HPDE6-E6E7 (cell line): ENCODE results near the gene DDX1.

Source experiments
- DNase-seq: peaks from one replicate; pipeline ENCODE4 v3.0.0; 2011; ENCODE audit warnings: missing footprints; ENCODE audit errors: extremely low spot score

DDX1 gene

GRCh38 chr2:15662026-15662425 lies 70.4 kb downstream of the DDX1 start:
- DNase-seq, result no peak

- no peak for DNase-seq
These were observed 70.9 kb downstream of the DDX1 start for GRCh38 chr2:15662579-15662978.

- no peak for DNase-seq
These were observed 72.1 kb downstream of the DDX1 start for GRCh38 chr2:15663802-15664201.

DNA sequence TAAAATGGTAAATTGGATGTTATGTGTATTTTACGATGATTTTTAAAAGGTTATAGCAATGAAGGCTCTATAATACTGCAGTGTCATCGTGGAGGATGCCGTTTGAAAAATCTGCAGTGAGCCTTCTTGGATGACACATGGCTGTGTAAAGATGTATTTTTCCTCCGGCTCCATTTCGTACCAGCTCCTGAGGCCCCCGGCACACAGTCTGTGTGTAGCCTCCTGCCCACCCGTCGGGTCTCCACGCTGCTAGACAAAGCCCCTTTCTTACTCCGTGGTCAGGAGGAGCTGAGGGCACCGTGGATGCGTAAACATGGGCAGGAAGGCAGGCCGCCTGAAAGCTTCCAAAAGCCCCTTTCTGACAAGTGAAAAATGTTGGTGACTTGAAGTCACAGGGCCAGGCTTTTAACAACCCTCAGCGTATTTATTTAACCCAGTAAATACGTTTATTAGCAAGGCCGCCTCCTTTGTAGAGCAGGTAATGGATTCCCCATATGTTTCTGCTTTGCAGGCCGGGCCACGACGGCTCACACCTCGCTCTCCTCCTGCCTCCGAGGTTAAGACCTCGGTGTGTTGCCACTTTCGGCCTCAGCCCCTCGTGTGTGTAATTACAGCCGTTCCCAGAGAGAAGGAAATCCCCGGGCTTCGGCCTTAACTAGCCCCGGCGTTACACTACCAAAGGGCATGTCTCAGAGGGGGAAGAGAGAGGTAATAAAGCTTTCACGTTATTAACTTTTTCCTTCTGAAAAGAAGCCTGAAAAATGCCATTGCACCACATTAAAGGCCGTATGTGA lies 72.8 kb downstream of the DDX1 start:
- no peak for DNase-seq

DNA sequence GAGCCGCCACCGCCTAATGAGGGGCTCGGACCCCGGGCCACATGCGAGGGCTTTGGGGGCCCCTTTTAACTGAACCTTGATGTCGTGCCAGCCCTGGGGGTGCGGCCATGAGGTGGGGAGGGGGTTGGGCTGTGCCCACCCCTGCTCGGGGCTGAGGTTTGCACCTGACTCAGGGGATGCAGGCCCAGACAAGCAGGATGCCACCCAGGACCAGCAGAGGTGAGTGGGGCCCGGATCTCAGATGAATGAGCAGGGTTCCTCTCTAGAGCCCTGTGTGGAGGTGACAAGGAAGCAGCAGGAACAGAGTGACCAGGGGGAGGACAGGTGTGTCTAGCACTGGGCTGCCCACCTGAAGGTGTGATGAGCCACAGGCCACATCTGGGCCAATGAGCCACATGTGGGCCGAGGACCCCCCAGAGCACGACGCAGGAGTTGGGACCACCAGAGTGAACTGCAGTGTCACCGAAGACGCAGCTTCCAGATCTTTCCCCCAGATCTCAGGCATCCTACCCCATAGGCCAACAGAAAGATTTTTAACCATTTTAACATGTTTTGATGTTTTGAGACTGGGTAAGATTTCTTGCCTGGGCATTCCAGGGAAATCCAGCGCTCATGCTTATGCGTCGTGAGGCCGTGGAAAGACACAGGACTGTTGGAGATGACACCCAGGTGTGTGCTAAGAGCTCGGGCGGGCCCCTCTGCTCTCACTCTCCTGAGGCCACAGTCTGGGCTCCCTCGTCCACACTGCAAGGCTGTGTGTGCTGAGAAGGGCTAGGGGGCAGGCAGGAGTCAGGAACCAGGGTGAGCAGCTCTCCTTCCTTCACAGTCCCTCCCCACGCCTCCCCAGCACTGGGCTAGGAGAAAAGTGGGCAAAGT lies 73.6 kb downstream of the DDX1 start:
- DNase-seq, result no peak

GRCh38 chr2:15665943-15666460 lies 74.3 kb downstream of the DDX1 start:
- DNase-seq, result no peak

DNA sequence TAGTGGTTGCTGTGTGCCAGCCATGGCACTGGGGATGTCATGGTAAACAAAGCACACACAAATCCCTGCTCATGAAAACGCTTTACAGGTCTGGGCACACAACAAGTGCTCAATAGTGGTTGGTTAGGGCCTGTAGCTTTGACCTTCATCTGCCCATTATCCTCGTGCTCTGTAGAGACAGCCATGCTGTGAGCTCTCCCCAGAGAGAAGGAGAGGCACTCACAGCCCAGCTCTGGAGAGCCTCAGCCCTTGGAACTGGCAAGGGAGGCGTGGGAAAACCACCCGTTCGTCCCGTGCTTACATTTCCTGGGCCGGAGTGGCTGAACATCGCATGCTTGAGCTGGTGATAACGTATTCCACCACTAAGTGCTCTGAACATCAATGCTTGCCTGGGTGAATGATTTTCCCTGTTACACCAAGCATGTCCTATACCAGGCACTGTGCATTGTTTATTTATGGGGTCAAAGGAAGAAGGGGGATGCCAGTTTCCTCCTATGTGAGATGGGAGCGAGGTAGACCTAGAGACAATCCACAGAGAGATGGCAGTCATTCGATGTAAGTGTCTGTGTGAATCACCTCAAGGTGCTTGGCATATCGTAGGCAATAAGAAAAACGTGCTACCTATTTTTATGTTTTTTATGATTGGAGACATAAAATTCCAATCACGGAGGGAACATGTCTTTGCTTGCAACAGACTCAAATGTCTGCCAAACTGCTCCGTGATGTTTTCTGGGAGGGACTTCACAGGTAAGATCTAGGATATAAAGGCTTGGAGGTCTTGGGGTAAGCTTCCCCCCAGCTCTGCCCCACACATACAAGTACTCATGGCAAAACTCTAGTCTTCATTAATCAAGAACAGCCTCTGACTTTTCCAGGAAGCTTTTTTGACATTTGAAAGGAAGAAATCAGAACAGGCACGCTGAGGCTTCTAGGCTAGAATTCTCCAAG lies 75.5 kb downstream of the DDX1 start:
- no peak for DNase-seq

DNA sequence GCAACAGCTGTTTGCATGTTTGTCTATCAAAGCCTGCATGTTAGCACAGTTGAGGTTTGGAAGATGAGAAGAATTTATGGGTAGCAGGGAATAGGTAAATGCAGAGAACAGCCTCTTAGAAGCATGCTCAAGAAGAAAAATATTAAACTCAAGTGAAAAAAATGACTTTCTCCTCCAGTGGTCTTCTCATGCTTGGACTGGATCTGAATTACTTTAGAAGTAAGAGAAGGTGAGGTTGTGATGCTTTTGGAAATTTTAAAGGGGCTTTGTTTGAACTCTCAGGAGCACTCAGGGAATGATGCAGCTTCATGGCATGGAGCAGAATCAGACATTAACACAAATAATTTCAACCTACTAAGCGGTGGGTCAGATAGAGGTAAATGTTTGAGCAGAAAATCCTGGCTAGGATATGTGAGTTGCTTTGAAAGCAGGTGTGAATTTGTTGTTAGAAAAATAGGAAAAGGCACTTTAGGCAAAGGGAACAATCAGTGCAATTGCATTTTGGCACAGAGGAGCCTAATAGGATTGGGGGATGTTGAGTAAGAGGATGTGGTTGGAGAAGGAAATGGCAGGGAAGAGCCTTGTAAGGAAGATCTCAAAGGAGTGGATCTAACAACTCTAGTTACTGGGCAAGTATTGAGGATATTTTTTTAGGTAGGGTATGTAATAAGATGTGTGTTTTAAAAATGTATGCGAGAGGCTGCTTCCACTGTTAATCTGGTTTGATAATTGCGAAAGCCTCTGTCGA lies 76.3 kb downstream of the DDX1 start:
- no peak for DNase-seq

DNA sequence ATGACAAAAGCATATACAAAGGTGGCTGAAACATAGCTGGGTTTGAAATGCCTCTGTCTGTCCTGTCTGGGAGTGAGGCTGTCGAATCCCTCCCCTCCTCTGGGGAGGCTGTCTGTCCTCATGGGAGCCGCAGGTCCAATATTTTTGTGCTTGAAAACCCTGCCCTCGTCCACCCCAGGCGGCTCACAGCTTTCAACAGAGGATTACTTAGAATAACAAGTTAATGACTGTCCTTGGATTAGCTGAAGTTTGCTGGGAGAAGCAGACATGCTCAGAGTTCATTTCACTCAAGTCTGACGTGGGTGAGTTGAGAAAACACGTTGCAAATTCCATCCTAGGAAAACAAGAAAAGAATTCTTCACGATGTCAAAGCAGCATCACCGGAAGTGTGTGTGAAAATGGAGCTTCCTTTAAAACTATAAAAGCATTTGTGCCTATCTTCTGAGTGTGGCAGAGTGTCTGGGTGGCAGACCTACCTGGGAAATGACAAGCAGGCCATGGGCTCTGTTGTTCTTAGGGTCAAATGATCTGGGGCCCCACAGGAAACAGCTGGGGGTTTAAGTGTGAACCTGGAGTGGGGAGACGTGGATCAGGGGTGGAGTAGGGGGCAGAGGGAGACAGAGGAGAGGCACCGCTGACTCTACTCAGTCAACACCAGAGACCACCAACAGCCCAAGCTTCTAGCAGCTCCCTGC lies 77.1 kb downstream of the DDX1 start:
- DNase-seq, result no peak

DNA sequence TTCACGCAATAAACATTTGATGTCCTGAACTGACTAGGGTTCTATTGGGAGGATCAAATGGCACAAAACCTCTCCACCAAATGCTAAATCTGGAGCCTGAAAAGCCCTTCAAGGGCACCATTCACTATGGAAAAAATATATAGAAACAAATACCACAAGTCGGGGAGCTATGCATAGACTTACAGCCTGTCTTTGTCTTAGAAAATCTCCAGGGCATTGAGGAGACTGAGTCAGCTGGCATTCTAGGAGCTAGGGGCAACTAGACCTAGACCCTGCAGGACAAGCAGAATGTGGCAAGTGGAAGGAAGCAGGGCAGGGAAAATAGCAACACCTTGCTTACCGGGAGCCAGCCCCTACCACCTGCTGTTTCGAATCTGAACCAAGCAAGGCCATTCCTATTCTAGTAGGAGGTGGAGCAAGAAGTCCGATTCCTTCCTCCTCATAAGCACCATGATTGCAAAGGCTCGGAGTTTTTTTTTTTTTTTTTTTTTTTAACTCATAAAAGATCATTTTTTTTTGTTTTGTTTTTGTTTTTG lies 77.8 kb downstream of the DDX1 start:
- no peak for DNase-seq

GRCh38 chr2:15670469-15670868 lies 78.8 kb downstream of the DDX1 start:
- DNase-seq, result no peak

- DNase-seq, result no peak
These were observed 79.3 kb downstream of the DDX1 start for GRCh38 chr2:15670981-15671380.

GRCh38 chr2:15671409-15671808 lies 79.7 kb downstream of the DDX1 start:
- no peak for DNase-seq

DNA sequence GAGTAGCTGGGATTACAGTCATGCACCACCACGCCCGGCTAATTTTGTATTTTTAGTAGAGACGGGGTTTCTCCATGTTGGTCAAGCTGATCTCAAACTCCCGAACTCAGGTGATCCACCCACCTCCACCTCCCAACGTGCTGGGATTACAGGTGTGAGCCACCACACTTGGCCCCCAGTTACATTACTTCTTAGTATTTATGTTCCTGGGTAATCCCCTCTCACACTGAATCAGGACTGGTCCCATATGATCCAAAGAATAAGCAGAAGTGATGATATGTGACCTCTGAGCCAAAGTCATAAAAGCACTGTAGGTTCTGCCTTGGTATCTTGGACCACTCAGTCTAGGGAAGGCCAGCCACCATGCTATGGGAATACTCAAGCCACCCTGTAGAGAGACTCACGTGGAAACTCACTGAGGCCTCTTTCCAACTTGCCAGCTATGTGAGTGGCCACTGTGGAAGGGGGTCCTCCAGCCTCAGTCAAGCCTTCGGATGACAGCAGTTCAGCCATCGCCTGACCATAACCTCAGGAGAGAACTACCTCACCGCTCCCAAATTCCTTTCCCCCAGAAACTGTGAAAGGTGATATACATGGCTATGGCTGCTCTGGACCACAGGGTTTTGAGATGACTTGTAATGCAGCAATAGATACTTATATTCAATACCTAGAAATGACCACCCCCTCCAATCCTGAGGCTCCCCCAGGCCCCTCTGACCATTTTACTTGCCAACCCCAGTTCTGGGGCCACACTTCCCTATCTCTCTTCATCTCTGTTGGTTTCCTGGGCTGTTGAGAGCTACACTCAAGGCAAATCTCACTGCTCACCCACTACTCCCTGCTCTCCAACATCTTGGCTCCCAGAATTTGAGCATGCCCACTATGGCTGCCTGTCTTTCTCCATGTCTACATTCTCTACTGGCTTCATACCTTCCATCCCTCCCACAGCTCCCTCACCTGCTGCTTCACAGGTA lies 80.5 kb downstream of the DDX1 start:
- no peak for DNase-seq

GRCh38 chr2:15672961-15673918 lies 81.6 kb downstream of the DDX1 start:
- no peak for DNase-seq

DNA sequence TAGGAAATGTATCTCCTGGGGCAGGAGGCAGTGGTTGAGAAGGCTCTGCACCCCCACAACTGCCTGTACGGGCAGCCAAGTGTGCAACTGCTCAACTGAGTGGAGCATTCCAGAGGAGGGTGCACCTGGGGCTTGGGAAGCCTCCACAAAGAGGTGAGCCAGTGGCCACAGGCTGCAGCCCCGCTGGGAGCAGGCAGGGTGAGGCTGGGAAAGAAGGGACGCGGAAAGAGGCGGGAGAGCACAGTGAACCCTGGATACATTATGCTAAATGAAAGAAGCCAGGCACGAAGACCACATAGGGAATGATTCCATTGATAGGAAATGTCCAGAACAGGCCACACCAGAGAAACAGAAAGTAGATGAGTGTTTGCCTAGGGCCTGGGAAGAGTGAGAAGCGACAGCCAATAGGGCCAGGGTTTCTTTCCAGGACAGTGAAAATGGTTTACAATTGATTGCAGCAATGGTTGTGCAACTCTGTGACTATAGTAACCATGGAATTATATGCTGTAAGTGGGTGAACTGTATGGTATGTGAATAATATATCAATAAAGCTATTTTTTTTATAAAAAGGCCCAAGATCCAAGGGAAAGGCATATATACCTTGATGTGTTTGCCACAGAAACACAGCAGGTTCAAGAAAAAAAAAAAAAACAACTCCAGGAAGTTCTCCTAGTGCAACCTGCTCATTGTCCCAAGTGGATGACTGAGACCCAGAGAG lies 82.4 kb downstream of the DDX1 start:
- DNase-seq, result no peak
